Measurements from ENCODE around the gene RIPOR3.
A peak's percentile ranks its signal among the peaks of the same experiment; 100 is the strongest.

RIPOR3 gene

DNA sequence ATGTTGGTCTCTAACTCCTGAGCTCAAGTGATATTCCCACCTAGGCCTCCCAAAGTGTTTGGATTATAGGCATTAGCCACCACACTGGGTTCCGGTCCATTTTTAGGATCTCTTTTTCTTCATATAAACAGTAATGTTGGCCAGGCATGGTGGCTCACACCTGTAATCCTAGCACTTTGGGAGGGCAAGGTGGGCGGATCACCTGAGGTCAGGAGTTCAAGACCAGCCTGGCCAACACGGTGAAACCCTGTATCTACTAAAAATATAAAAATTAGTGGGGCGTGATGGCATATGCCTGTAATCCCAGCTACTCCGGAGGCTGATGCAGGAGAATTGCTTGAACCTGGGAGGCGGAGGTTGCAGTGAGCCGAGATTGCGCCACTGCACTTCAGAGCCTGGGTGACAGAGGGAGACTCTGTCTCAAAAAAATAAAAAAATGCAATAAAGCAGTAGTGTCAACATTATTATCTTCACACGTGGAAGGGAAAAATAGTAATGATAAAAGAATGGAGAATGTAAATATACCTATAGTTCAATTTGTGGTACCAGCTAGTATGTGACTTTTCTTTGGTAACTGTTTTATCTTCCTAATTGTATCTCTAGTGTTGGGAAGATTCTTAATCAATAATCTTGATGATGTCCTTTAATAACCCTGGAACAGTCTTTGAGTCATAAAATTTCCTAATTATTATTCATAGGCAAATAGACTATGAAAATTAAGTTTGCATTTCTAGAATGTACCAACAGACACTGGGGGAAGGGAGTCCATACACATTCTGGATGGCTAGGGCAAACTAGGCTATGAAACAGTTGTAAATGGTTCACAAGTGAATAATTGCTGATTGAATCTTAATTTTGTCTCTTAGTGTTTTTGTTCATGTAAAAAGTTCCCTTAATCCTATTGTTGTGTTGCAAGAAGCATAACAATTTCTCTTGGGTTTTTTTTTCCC is 43.7 kb upstream of the RIPOR3 start:
- Histone ChIP-seq H3K9ac (ENCODE audit: low read length) (no peak overlapping the region), H3K36me3 (ENCODE audit: low read length) (peaks cover 3% of the 10 kb centered on the region; the same call in 1 of the 2 replicates), H3K79me2 (ENCODE audit: insufficient read depth, low read length) (peaks cover 14% of the 10 kb centered on the region), H3K9me3 (ENCODE audit: insufficient read depth, low read length) (no peaks in the 10 kb centered on the region), H3F3A (ENCODE audit: insufficient read depth) (no peaks in the 10 kb centered on the region), H2AFZ (ENCODE audit: low read depth, low read length, severe bottlenecking) (no peak overlapping the region), H3K27me3 (ENCODE audit: low read length) (no peaks in the 10 kb centered on the region), H3K4me2 (ENCODE audit: low read depth, low read length, poor library complexity, severe bottlenecking) (no peak overlapping the region), H3K9me2 (replicated peaks; ENCODE audit: insufficient read depth, low read length) (no peaks in the 10 kb centered on the region), H3K27ac (ENCODE audit: low read depth, low read length) (no peak overlapping the region), H3K4me3 (ENCODE audit: insufficient read depth, low read length, poor library complexity, severe bottlenecking) (no peak overlapping the region), H4K20me1 (ENCODE audit: low read depth, low read length) (no peaks in the 10 kb centered on the region)
- TF ChIP-seq, protein P1, sequence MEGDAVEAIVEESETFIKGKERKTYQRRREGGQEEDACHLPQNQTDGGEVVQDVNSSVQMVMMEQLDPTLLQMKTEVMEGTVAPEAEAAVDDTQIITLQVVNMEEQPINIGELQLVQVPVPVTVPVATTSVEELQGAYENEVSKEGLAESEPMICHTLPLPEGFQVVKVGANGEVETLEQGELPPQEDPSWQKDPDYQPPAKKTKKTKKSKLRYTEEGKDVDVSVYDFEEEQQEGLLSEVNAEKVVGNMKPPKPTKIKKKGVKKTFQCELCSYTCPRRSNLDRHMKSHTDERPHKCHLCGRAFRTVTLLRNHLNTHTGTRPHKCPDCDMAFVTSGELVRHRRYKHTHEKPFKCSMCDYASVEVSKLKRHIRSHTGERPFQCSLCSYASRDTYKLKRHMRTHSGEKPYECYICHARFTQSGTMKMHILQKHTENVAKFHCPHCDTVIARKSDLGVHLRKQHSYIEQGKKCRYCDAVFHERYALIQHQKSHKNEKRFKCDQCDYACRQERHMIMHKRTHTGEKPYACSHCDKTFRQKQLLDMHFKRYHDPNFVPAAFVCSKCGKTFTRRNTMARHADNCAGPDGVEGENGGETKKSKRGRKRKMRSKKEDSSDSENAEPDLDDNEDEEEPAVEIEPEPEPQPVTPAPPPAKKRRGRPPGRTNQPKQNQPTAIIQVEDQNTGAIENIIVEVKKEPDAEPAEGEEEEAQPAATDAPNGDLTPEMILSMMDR (IDR thresholded peaks at IDR 0.05; ENCODE audit: insufficient read depth, low read length, poor library complexity, severe bottlenecking): no peak
- no peak for TF ChIP-seq EZH2phosphoT487 (conservative IDR thresholded peaks at IDR 0.05; ENCODE audit: low read length)

DNA sequence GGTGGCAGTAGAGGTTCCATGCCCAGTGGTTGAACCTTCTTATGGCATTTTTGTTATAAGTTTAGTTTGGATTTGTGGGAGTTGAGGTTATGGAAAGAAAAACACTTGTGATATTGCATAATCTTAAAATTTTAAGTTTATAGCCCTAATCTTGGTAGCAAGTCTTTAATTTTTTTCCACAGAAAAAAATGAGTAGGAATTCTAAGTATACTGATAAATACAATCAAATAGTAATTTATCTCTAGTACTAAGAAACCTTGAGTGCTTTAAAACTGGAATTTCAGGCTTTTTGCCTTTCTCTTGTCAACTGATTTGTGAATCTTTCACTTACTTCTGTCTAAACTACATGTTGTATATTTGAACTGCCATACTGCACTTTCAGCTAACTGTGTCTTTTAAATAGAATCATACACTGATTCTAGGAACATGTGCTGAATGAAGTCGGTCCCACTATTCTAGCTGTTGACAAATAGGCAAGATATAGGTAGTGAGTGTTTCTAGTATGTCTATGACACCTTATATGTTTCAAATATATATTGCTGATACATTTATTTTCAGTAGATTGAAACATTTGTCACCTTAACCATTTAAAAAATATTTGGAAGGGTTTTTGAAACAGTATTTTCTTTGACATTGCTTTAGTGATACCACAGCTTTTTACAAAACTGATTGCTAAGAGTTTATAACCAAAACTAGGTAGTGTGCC is 42.5 kb upstream of the RIPOR3 start:
- Histone ChIP-seq H3K27ac (ENCODE audit: low read depth, low read length) (no peak overlapping the region), H3K36me3 (ENCODE audit: low read length) (peaks cover 3% of the 10 kb centered on the region; the same call in 1 of the 2 replicates), H3K4me3 (ENCODE audit: insufficient read depth, low read length, poor library complexity, severe bottlenecking) (no peak overlapping the region), H3K9ac (ENCODE audit: low read length) (no peak overlapping the region), H3K9me2 (replicated peaks; ENCODE audit: insufficient read depth, low read length) (no peaks in the 10 kb centered on the region), H4K20me1 (ENCODE audit: low read depth, low read length) (no peaks in the 10 kb centered on the region), H3K4me2 (ENCODE audit: low read depth, low read length, poor library complexity, severe bottlenecking) (peak overlapping the region; percentile 5), H3F3A (ENCODE audit: insufficient read depth) (no peaks in the 10 kb centered on the region), H3K79me2 (ENCODE audit: insufficient read depth, low read length) (peaks cover 14% of the 10 kb centered on the region), H3K9me3 (ENCODE audit: insufficient read depth, low read length) (no peaks in the 10 kb centered on the region), H2AFZ (ENCODE audit: low read depth, low read length, severe bottlenecking) (no peak overlapping the region), H3K27me3 (ENCODE audit: low read length) (no peaks in the 10 kb centered on the region)
- no peak for TF ChIP-seq EZH2phosphoT487 (conservative IDR thresholded peaks at IDR 0.05; ENCODE audit: low read length)
- TF ChIP-seq, protein P1 (IDR thresholded peaks at IDR 0.05; ENCODE audit: insufficient read depth, low read length, poor library complexity, severe bottlenecking): no peak

DNA sequence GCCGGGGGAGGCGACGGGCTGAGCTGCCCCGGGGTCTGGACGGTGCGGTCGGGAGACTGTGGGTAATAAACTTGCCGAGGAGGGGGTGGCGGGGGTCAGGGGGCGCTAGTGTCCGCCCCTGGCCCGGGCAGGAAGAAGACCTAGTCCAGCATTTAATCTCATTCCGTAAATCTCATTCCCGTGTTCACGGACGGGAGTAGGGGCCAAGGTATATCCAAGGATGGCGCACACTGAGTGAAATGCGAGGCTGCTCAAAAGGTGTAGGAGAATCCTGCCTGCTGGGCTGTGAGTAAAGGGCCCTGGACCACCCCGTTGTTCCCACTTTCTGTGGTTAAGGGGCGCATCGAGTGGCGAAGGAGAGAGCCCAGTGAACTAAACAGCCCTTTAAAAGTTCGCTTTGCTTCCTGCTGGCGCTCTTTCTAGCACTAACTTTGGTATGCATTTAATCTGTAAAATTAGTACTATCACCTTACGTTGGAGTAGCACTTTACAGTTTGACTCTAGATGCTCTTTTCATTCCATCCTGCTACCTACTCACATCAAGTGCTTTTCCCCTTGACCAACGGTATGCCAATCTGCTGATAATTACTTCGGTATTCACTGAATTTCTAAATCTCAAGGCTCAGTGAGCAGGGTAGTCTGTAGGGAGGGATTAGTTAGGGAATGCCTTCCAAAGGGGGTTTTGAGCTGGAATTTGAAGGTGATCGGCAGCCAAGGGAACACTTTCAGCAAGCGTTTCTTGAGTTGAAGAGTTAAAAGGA is 40.8 kb upstream of the RIPOR3 start:
- no peaks in the 10 kb centered on the region for H3K27me3 ChIP-seq (ENCODE audit: low read length)
- peaks cover 14% of the 10 kb centered on the region for H3K79me2 ChIP-seq (ENCODE audit: insufficient read depth, low read length)
- H4K20me1 ChIP-seq (ENCODE audit: low read depth, low read length): no peaks in the 10 kb centered on the region
- H3F3A ChIP-seq (ENCODE audit: insufficient read depth): no peaks in the 10 kb centered on the region
- H3K36me3 ChIP-seq (ENCODE audit: low read length): no peaks in the 10 kb centered on the region; the same call in 1 of the 2 replicates
- H3K4me3 ChIP-seq (ENCODE audit: insufficient read depth, low read length, poor library complexity, severe bottlenecking): peak overlapping the region; percentile 77
- H3K9ac ChIP-seq (ENCODE audit: low read length): peak overlapping the region; percentile 80
- peak overlapping the region; percentile 66 for H3K4me2 ChIP-seq (ENCODE audit: low read depth, low read length, poor library complexity, severe bottlenecking)
- no peaks in the 10 kb centered on the region for H3K9me3 ChIP-seq (ENCODE audit: insufficient read depth, low read length)
- peak overlapping the region; percentile 73 for H2AFZ ChIP-seq (ENCODE audit: low read depth, low read length, severe bottlenecking)
- no peak for TF ChIP-seq EZH2phosphoT487 (conservative IDR thresholded peaks at IDR 0.05; ENCODE audit: low read length)
- TF ChIP-seq, protein P1 (IDR thresholded peaks at IDR 0.05; ENCODE audit: insufficient read depth, low read length, poor library complexity, severe bottlenecking): no peak
- peak overlapping the region; percentile 30 for H3K27ac ChIP-seq (ENCODE audit: low read depth, low read length)
- no peaks in the 10 kb centered on the region for H3K9me2 ChIP-seq (replicated peaks; ENCODE audit: insufficient read depth, low read length)
